ENCODE results near the gene TSHZ1.

DNA sequence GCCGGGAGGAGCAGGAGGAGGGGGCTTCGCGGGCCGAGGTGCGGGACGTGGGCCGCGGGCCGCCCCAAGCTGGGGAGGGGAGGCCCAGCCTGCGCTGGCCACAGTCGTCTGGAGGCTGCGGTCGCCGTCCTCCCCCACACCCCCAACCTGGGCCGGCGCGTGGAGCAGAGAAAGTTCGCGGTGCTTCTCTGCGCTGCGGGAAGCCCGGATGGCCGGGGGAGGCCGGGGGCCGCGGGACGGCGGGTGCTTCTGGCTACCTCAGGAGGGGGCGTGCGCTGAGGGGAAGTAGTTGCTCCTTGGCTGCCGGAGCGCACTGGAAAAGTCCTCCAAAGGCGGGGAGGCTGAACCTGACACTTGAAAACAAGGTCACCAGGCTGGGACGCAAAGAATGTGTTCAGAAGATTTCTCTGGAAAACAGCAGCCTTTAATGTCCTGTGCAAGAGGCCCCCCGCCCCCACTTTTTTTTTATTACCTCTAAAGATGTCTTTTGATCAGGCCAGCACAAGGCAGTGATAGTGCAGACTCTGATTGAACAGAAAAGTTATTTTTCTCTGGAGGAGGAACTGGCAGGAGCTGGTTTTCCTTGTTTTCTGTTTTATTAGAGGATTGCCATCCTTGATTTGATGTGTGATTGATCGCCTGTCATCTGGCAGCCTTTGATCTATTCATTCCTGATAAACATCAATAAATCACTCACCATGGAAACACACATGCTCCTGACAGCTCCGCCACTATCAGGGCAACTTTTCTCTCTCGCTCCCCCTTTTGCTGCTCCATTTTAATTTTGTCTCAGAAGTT, 1.6 kb downstream of the TSHZ1 start:
- no peak for TF ChIP-seq CTCF (IDR thresholded peaks at IDR 0.05)
- TF ChIP-seq EP300 (IDR thresholded peaks at IDR 0.05): no peak
- no peak for TF ChIP-seq POLR2A (IDR thresholded peaks at IDR 0.05; ENCODE audit: low read depth)
- peak in 1 of 2 donors; percentile 34 for TF ChIP-seq POLR2AphosphoS5 (IDR thresholded peaks at IDR 0.05)
